ENCODE measurements around the gene RCAN2. TPM values are rescaled to one million over a fixed set of nuclear protein-coding genes. Genes with fewer than 3 reads are reported as not detected.

Gene RCAN2
- 2.2 and 6.3 TPM in 2 replicates for total RNA-seq

GRCh38 chr6:46491201-46491627 lies at the start of gene RCAN2:
Gene RCAN2 (minus strand): TSS chr6:46491449.

Other genes with a start within 250 kb of the RCAN2 start
- 1.3 and 1.7 TPM in 2 replicates for gene CYP39A1, start 161.4 kb upstream of the RCAN2 start, total RNA-seq
- gene SLC25A27, start 161.5 kb upstream of the RCAN2 start, total RNA-seq = 8.4 and 9.9 TPM in 2 replicates
- 0.15 and 0.17 TPM in 2 replicates for gene TDRD6, start 196.4 kb upstream of the RCAN2 start, total RNA-seq
- not detected in 2 replicates for gene PLA2G7, start 243.9 kb upstream of the RCAN2 start, total RNA-seq

Data from smooth muscle cell of trachea (primary cell).